A549 treated with CpdA at 1 μM for 4 hours (cell line): Measurements from ENCODE around the gene SPATA21. TPM values are rescaled to one million over a fixed set of nuclear protein-coding genes. Genes with fewer than 3 reads are reported as not detected.

ENCODE experiments used
- total RNA-seq: library from RNA; stranded (reverse); fragments of 200-300 nt; extraction: Qiagen RNA extraction; gene quantifications from 5 replicates; pipeline ENCODE4 v1.2.3, GENCODE V29; 2022; ENCODE audit warnings: low read depth

Gene SPATA21, protein sequence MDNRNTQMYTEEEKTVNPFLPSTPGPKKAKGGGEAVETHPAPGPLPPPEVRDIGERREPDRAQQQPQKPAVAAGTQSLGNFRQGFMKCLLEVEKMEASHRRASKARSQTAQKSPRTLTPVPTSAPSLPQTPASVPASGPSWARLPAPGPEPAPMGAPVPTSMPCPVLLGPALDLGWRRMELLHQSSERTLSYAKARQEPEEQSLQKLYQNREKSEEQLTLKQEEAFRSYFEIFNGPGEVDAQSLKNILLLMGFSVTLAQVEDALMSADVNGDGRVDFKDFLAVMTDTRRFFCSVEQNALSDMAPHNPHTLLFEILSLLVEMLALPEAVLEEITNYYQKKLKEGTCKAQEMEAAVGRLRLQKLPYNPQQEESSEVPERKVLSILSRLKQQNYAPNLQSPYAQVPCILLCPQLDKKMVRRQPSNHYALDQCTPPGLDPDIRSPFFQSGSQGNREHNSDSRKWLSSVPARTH
- 0.06 to 0.12 TPM (median 0.09 TPM) in 4 of 5 replicates, not detected in the other for total RNA-seq

DNA sequence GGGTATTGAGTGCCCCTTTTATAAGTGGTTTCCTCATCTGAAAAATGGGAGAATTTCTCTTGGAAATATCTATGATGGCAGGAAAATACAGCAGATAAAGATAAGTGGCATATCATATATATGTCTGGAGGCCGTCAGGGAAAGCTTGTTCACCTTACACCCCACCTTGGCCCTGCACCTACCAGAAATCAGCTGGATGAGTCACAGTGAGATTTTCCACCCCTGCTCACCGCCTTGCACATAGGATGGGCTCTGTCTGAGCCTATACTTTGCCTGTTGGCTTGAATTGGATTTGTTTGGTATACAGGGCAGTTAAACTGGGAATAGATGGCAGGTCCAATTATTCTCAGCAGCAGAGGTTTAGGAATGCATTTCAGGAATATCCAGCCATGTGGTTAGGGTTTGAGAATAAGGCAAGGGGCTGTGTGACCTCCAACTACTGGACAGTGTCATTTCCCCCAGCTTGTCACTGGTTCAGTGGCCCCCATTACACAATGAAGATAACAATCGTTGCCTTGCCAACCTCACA is at the start of gene SPATA21:
Gene SPATA21, minus strand, starts transcription at position 479 of the 529 bp plus-strand sequence. CDS start 6,053 bp downstream, outside the sequence.

DNA sequence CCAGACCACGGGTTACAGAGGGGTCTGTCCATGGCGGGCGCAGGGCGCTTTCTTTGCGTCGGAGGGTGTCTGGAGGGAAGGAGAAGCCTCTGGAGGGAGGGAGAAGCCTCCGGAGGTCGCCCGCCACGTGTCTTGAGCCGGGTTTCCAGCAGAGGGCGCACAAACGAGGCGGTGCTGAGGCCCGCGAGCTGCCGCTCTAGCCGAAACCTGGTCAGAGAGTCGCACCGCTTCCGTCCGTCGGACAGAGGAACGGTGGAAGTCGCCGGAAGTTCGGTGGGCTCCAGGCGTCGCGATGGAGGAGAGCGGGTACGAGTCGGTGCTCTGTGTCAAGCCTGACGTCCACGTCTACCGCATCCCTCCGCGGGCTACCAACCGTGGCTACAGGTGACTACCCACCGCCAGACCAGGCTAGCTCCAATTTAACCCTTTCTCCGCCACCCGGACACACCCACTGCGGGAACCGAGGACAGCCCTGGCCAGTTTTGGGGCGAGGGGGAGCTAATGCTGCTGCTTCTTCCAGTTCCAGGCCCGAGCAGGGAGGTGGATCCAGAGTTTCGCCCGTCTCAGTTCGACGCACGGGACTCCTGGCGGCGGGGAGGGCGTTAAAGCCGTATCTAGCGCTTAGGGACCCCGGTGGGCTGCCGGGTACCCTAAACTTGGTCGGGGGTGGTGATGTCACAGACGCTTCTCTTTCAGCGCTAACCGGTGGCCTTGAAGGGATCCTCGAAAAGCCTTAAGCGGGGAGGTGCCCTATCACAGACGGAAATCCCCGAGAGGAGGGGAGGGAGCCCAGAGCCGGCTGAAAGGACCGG is 3.5 kb upstream of the SPATA21 start, which contains the start of gene NECAP2:
Gene NECAP2, plus strand, starts transcription at position 255 of the 812 bp plus-strand sequence. Its CDS starts 38 bp downstream, at position 293.

DNA sequence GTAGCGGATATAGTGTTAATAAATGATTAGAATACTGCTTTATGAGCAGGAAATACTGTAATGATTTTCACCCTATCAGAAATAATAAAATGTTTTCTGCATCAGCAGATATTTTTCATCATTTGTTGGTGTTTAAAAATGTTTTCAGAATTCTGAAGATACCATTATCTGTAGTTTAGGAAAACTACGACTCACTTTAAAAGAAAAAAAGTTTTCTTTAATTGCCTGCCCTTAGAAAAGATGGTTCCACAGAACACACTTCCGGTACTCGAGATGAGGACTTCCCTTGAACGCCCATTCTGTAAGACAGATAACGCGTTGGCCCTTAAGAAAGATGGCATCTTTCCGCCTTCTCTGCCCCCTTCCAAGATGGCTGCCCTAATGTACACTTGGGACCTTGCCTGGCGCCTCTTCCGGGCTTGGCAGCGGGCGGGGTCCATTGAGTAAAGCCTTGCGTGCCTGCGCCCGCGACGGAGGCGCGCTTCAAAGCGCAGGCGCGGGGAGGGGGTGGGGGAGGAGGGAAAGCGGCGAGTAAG is 70.4 kb downstream of the SPATA21 start, which contains the start of gene SZRD1:
Gene SZRD1, plus strand, starts transcription at position 521 of the 536 bp plus-strand sequence. CDS start 16 bp downstream, outside the sequence.

DNA sequence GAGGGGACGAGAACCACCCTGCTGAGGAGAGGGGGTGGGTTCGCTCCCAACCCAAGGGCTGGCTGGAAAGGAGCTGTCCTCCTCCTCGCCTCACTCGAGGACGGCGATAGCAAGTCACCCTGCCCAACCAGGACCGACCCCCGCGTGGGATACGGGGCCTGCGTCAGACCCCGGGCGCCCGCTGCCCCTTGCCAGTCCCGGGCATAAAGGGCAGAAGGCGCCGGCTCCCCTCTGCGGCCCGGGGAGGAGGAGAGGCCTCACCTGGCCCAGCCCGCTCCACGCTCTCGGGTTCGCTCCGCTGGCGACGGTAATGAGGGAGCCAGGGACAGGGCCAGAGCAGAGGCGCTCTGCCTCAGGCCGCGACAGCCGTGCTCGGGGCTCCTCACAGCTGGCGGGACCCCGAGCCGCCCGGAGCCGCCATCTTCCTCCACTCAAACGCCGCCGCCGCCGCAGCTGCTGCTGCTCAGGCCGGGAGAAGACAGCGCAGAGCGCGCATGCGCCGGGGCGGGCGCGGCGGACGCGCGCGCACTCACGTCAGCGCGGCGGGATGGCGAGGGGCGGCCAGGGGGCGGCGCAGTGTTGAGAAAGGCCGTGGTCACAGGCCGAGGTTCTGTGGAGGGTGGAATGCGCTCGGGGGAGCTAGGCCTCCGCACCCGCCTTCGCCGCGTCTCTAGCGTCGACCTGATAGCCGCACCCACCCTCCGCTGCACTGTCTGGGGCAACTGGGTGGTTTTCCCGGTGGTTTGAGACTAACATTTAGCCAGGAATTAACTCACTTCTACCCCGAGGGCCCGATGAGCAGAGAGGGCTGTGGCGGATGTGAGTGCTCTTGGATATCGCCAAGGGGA is 85.0 kb downstream of the SPATA21 start, which contains the start of gene FBXO42:
Gene FBXO42, minus strand, starts transcription at position 487 of the 848 bp plus-strand sequence. CDS start 37,062 bp downstream, outside the sequence.

Other genes starting within 250 kb of the SPATA21 start
- 5.7 to 7.8 TPM (median 6.4 TPM) in 5 replicates for gene ARHGEF19, start 224.8 kb downstream of the SPATA21 start, total RNA-seq
- gene CPLANE2, start 200.2 kb downstream of the SPATA21 start, total RNA-seq, result 2.4 to 4.8 TPM (median 3.6 TPM) in 5 replicates
- 8.6 to 9.3 TPM (median 8.7 TPM) in 5 replicates for gene FBXO42, start 84.9 kb downstream of the SPATA21 start, total RNA-seq
- 75.5 to 95.8 TPM (median 89.8 TPM) in 5 replicates for gene SZRD1, start 70.2 kb downstream of the SPATA21 start, total RNA-seq
- gene NECAP2, start 3.3 kb upstream of the SPATA21 start, total RNA-seq, result 40.3 to 42.7 TPM (median 40.6 TPM) in 5 replicates
- not detected in 5 replicates for gene RNU1-1, start 76.9 kb upstream of the SPATA21 start, total RNA-seq
- 15.4 to 23.6 TPM (median 22.8 TPM) in 5 replicates for gene NBPF1, start 176.1 kb upstream of the SPATA21 start, total RNA-seq
- gene RNU1-3, start 229.5 kb upstream of the SPATA21 start, total RNA-seq, result not detected in 5 replicates